OCI-LY7 (cell line): Measurements from ENCODE around the gene PLCB1. TPM values are rescaled to one million over a fixed set of nuclear protein-coding genes. Genes with fewer than 3 reads are reported as not detected.

Experiments
- BruUV-seq: library from RNA; stranded (reverse); fragments of 400-500 nt; replicated peaks from 2 replicates; lab custom pipeline; 2021; lab: Mats Ljungman, UMichigan
- CTCF ChIA-PET: fragments of 300-600 bp; sonication (Branson Sonifier 250); formaldehyde crosslinking; loops from one replicate; lab custom pipeline; 2022; ENCODE audit warnings: antibody characterized with exemption; ENCODE audit not compliant: unreplicated experiment; lab: Charles Lee
- POLR2A ChIA-PET: fragments of 300-600 bp; sonication (Branson Sonifier 250); formaldehyde crosslinking; loops from one replicate; lab custom pipeline; 2022; ENCODE audit warnings: antibody characterized with exemption; lab: Charles Lee
- DNase-seq: peaks from one replicate; pipeline ENCODE4 v3.0.0-alpha.2; 2015; ENCODE audit warnings: low spot score
- H2AFZ ChIP-seq: fragments of 200-600 bp; sonication (generic), shearing (Covaris generic); 2 replicates; pipeline ENCODE4 v1.6.1; 2014; ENCODE audit warnings: mild to moderate bottlenecking, antibody characterized with exemption, low read length, moderate library complexity
- H3K27ac ChIP-seq: fragments of 200-600 bp; sonication (generic); 2 replicates; pipeline ENCODE4 v1.5.1; 2014; ENCODE audit warnings: mixed run types, low read depth, mild to moderate bottlenecking, moderate library complexity, low read length, inconsistent platforms; ENCODE audit not compliant: poor library complexity, severe bottlenecking
- H3K36me3 ChIP-seq: fragments of 200-600 bp; sonication (generic); 2 replicates; pipeline ENCODE4 v1.6.1; 2014; ENCODE audit warnings: mild to moderate bottlenecking, antibody characterized with exemption, low read length, moderate library complexity, mixed read lengths; ENCODE audit not compliant: insufficient read depth
- H3K4me1 ChIP-seq: fragments of 200-600 bp; sonication (generic); 2 replicates; pipeline ENCODE4 v1.5.1; 2014; ENCODE audit warnings: mild to moderate bottlenecking, low read length; ENCODE audit not compliant: insufficient read depth, poor library complexity, severe bottlenecking
- H3K4me2 ChIP-seq: fragments of 200-600 bp; sonication (generic); 2 replicates; pipeline ENCODE4 v1.6.1; 2014; ENCODE audit warnings: mild to moderate bottlenecking, low read length
- H3K4me3 ChIP-seq: fragments of 200-600 bp; sonication (generic); 2 replicates; pipeline ENCODE4 v1.5.1; 2014; ENCODE audit warnings: mild to moderate bottlenecking, low read depth, low read length; ENCODE audit not compliant: poor library complexity, severe bottlenecking
- H3K79me2 ChIP-seq: fragments of 200-600 bp; sonication (generic); 2 replicates; pipeline ENCODE4 v1.6.1; 2016; ENCODE audit warnings: low read depth, mild to moderate bottlenecking, low read length, moderate library complexity, mixed read lengths; ENCODE audit not compliant: insufficient read depth
- H3K9me2 ChIP-seq: fragments of 200-600 bp; sonication (generic); 2 replicates; pipeline ENCODE4 v1.6.1; 2016; ENCODE audit warnings: mild to moderate bottlenecking, low read length, mixed read lengths; ENCODE audit not compliant: insufficient read depth
- H3K9me3 ChIP-seq: fragments of 200-600 bp; sonication (generic); 2 replicates; pipeline ENCODE4 v1.6.1; 2014; ENCODE audit warnings: mild to moderate bottlenecking, mixed run types, low read length, mixed read lengths
- H4K20me1 ChIP-seq: fragments of 200-600 bp; sonication (generic); 2 replicates; pipeline ENCODE4 v1.6.1; 2014; ENCODE audit warnings: mild to moderate bottlenecking, antibody characterized with exemption, low read length, moderate library complexity, mixed read lengths; ENCODE audit not compliant: insufficient read depth
- CTCF ChIP-seq: fragments of 200-600 bp; sonication (generic); conservative IDR thresholded peaks from 2 replicates; pipeline ENCODE4 v1.5.1; 2014; ENCODE audit warnings: mild to moderate bottlenecking, antibody characterized with exemption, low read length, moderate library complexity, mixed read lengths
- EZH2phosphoT487 ChIP-seq: fragments of 200-600 bp; sonication (generic); IDR thresholded peaks from 2 replicates; pipeline ENCODE4 v1.6.1; 2018; ENCODE audit warnings: low read depth, borderline replicate concordance, mild to moderate bottlenecking, mixed run types, antibody characterized with exemption, low read length, moderate library complexity, mixed read lengths
- intact Hi-C: fragments of 100-400 bp; cut with micrococcal nuclease; formaldehyde crosslinking; loops from one replicate; pipeline ENCODE4 v1.10.0; 2022; ENCODE audit not compliant: unreplicated experiment
- total RNA-seq, 2 experiments: library from RNA; depleted of rRNA in 1 of 2; stranded (reverse); fragments of >200 nt in 1 of 2; shearing (Covaris generic) in 1 of 2; gene quantifications; 2 replicates each; pipeline ENCODE4 v1.2.3, GENCODE V29; 2014 to 2022

The PLCB1 gene
- total RNA-seq, 2 experiments from 2014 or later: 14.6 to 30.5 TPM

DNA sequence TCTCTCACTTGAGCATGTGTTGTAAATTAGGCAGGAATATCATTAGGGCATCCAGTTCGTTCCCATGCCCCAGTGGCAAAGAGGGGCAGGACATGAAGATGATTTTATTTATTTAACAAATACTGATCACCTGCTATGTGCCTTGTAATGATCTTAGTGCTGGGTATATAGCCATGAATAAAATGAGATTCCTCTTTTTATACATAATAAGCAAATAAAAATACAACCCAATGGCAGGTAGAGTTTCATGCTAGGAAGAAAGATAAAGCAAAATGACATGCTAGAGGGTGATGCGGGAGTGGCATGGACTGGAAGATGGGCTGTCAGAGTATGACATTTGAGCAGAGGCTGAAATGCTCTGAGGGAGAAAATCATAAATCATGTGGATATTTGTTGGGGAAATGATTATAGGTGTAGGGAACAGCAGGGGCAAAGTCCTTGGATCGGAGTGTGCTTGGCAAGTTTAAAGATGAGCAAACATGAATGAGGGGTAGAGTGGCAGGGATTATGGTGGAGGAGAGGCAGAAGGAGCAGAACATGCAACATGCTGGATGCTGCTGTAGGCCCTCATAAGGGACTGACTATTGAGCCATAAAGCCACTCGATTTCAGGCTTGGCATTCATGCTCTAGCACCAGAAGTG, 342.1 kb downstream of the PLCB1 start:
- Histone ChIP-seq H4K20me1 (no peaks in the 10 kb centered on the region), H3K9me3 (no peaks in the 10 kb centered on the region), H3K79me2 (no peaks in the 10 kb centered on the region), H3K9me2 (no peaks in the 10 kb centered on the region), H3K4me1 (peaks cover 4% of the 10 kb centered on the region), H3K36me3 (no peaks in the 10 kb centered on the region), H3K4me2 (no peak overlapping the region), H2AFZ (no peak overlapping the region), H3K27ac (no peak overlapping the region), H3K4me3 (no peak overlapping the region)
- POLR2A ChIA-PET: no interaction called here
- intact Hi-C loops: no loop called here
- no peak for TF ChIP-seq CTCF
- TF ChIP-seq EZH2phosphoT487: no peak
- BruUV-seq: no TSS peak
- CTCF ChIA-PET: no interaction called here
- no peak for DNase-seq

- peaks cover 4% of the 10 kb centered on the region for H3K4me1 ChIP-seq
- POLR2A ChIA-PET: no interaction called here
- no peak overlapping the region for H3K4me2 ChIP-seq
- BruUV-seq: no TSS peak
- no peak overlapping the region for H2AFZ ChIP-seq
- TF ChIP-seq CTCF (no peak), EZH2phosphoT487 (no peak)
- H3K9me3 ChIP-seq: no peaks in the 10 kb centered on the region
- H3K27ac ChIP-seq: no peak overlapping the region
- intact Hi-C loops: no loop called here
- no peaks in the 10 kb centered on the region for H3K79me2 ChIP-seq
- H4K20me1 ChIP-seq: no peaks in the 10 kb centered on the region
- CTCF ChIA-PET: no interaction called here
- H3K36me3 ChIP-seq: no peaks in the 10 kb centered on the region
- H3K9me2 ChIP-seq: no peaks in the 10 kb centered on the region
- DNase-seq: no peak
- no peak overlapping the region for H3K4me3 ChIP-seq
Observed at GRCh38 chr20:8476021-8476420, 344.0 kb downstream of the PLCB1 start.

DNA sequence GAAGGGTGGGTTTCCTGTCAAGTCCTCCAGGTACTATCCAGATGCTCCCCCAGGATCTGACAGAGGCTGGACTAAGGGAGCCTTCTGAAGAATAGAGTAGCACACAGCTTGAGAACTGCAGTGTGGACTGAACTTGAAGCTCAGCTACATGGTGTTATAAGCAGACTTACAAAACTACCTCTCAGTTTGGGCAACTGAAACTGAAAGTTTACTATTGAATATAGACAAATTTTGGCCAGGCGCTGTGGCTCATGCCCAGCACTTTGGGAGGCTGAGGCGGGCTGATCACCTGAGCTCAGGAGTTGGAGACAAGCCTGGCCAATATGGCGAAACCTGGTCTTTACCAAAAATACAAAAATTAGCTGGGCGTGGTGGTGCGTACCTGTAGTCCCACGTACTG, 348.5 kb downstream of the PLCB1 start:
- Histone ChIP-seq H3K27ac (no peak overlapping the region), H3K4me1 (peaks cover 4% of the 10 kb centered on the region), H3K4me2 (no peak overlapping the region), H2AFZ (no peak overlapping the region), H3K9me3 (peaks cover 10% of the 10 kb centered on the region; the same call in 1 of the 2 replicates), H3K9me2 (no peaks in the 10 kb centered on the region), H3K4me3 (no peak overlapping the region), H4K20me1 (no peaks in the 10 kb centered on the region), H3K79me2 (no peaks in the 10 kb centered on the region), H3K36me3 (no peaks in the 10 kb centered on the region)
- ChIA-PET CTCF (interaction anchor here (0.7 kb wide), 1 partner anchor 240 kb away, joined by 4 read pairs; no protein-coding TSS in a partner anchor), POLR2A (no interaction called here)
- BruUV-seq: no TSS peak
- TF ChIP-seq CTCF (no peak), EZH2phosphoT487 (no peak)
- no peak for DNase-seq
- intact Hi-C loops: no loop called here
